ENCODE results near the gene TRIM52. TPM values are rescaled to one million over a fixed set of nuclear protein-coding genes. Genes with fewer than 3 reads are reported as not detected.

Gene TRIM52
- total and polyA plus RNA-seq, 9 of the 15 experiments (the other 6 are each of a cell fraction or from before 2014, with no cell fraction given): 3.3 to 21.9 (median 13.5) TPM

GRCh38 chr5:181223058-181223728, 37.8 kb downstream of the TRIM52 start, which contains the start of gene TRIM41 (continued):
- TF ChIP-seq, protein P1, sequence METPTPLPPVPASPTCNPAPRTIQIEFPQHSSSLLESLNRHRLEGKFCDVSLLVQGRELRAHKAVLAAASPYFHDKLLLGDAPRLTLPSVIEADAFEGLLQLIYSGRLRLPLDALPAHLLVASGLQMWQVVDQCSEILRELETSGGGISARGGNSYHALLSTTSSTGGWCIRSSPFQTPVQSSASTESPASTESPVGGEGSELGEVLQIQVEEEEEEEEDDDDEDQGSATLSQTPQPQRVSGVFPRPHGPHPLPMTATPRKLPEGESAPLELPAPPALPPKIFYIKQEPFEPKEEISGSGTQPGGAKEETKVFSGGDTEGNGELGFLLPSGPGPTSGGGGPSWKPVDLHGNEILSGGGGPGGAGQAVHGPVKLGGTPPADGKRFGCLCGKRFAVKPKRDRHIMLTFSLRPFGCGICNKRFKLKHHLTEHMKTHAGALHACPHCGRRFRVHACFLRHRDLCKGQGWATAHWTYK (CRISPR knock-in tag; IDR thresholded peaks at IDR 0.05): peak; percentile 75; the same call in 1 of the 2 replicates
- TF ChIP-seq TOE1 (IDR thresholded peaks at IDR 0.05; ENCODE audit: borderline replicate concordance): peak; percentile 77; the same call in 1 of the 2 replicates
- TF ChIP-seq TOE1 (CRISPR knock-in tag; IDR thresholded peaks at IDR 0.05; ENCODE audit: borderline replicate concordance, low read depth): no peak
- peak; percentile 75 for TF ChIP-seq ESRRA (IDR thresholded peaks at IDR 0.05; ENCODE audit: borderline replicate concordance, low read depth)
- no peak for TF ChIP-seq POLR3A (IDR thresholded peaks at IDR 0.05; ENCODE audit: borderline replicate concordance, extremely low read depth, insufficient read depth, insufficient read length)
- TF ChIP-seq ZNF217 (CRISPR knock-in tag; IDR thresholded peaks at IDR 0.05): no peak
- TF ChIP-seq TBP (optimal IDR thresholded peaks at IDR 0.05; ENCODE audit: low read depth, low read length): peak; percentile 88
- TF ChIP-seq, protein P2, sequence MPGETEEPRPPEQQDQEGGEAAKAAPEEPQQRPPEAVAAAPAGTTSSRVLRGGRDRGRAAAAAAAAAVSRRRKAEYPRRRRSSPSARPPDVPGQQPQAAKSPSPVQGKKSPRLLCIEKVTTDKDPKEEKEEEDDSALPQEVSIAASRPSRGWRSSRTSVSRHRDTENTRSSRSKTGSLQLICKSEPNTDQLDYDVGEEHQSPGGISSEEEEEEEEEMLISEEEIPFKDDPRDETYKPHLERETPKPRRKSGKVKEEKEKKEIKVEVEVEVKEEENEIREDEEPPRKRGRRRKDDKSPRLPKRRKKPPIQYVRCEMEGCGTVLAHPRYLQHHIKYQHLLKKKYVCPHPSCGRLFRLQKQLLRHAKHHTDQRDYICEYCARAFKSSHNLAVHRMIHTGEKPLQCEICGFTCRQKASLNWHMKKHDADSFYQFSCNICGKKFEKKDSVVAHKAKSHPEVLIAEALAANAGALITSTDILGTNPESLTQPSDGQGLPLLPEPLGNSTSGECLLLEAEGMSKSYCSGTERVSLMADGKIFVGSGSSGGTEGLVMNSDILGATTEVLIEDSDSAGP (CRISPR knock-in tag; IDR thresholded peaks at IDR 0.05): no peak
- no peak for TF ChIP-seq RBM17 (IDR thresholded peaks at IDR 0.05; ENCODE audit: borderline replicate concordance, low read depth, low read length)
- no peak for TF ChIP-seq KDM1A (IDR thresholded peaks at IDR 0.05)
- peak; percentile 93 for TF ChIP-seq RBBP5 (IDR thresholded peaks at IDR 0.05; ENCODE audit: borderline replicate concordance, insufficient read depth, low read length, poor library complexity, severe bottlenecking)
- TF ChIP-seq MAFG (tag; conservative IDR thresholded peaks at IDR 0.05): no peak
- no peak for TF ChIP-seq MED1 (CRISPR knock-in tag; IDR thresholded peaks at IDR 0.05; ENCODE audit: borderline replicate concordance)
- TF ChIP-seq, protein P3, sequence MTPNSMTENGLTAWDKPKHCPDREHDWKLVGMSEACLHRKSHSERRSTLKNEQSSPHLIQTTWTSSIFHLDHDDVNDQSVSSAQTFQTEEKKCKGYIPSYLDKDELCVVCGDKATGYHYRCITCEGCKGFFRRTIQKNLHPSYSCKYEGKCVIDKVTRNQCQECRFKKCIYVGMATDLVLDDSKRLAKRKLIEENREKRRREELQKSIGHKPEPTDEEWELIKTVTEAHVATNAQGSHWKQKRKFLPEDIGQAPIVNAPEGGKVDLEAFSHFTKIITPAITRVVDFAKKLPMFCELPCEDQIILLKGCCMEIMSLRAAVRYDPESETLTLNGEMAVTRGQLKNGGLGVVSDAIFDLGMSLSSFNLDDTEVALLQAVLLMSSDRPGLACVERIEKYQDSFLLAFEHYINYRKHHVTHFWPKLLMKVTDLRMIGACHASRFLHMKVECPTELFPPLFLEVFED (CRISPR knock-in tag; conservative IDR thresholded peaks at IDR 0.05): no peak
- 0 out of 2 replicates have a peak, but pooled peaks have one; percentile 15 for TF ChIP-seq ZNF143 (CRISPR knock-in tag; IDR thresholded peaks at IDR 0.05)
